Epithelial cell of esophagus (primary cell): ENCODE measurements around the gene BABAM2.
"Not testable (repeated sequence)": the region's sequence is repeated elsewhere in the genome, so short reads cannot be mapped to it uniquely, and the experiment has no call there.

Experiments used
- DNase-seq: peaks from one replicate; pipeline ENCODE4 v3.0.0; 2010; ENCODE audit warnings: low read depth
- H3K4me3 ChIP-seq: 2 replicates; pipeline ENCODE4 v1.5.1; 2011; ENCODE audit warnings: mild to moderate bottlenecking, low read length, control low read depth
- TF ChIP-seq, protein P1 (sequence below): IDR thresholded peaks from 2 replicates; pipeline ENCODE4 v1.5.1; 2011; ENCODE audit warnings: low read depth, mild to moderate bottlenecking, low read length, control low read depth, inconsistent platforms; ENCODE audit not compliant: insufficient read depth; ENCODE audit errors: missing control alignments

Gene BABAM2

GRCh38 chr2:27996156-27996922, 105.8 kb downstream of the BABAM2 start:
- H3K4me3 ChIP-seq, result no peak overlapping the region
- no peak for DNase-seq
- TF ChIP-seq, protein P1, sequence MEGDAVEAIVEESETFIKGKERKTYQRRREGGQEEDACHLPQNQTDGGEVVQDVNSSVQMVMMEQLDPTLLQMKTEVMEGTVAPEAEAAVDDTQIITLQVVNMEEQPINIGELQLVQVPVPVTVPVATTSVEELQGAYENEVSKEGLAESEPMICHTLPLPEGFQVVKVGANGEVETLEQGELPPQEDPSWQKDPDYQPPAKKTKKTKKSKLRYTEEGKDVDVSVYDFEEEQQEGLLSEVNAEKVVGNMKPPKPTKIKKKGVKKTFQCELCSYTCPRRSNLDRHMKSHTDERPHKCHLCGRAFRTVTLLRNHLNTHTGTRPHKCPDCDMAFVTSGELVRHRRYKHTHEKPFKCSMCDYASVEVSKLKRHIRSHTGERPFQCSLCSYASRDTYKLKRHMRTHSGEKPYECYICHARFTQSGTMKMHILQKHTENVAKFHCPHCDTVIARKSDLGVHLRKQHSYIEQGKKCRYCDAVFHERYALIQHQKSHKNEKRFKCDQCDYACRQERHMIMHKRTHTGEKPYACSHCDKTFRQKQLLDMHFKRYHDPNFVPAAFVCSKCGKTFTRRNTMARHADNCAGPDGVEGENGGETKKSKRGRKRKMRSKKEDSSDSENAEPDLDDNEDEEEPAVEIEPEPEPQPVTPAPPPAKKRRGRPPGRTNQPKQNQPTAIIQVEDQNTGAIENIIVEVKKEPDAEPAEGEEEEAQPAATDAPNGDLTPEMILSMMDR, result no peak

DNA sequence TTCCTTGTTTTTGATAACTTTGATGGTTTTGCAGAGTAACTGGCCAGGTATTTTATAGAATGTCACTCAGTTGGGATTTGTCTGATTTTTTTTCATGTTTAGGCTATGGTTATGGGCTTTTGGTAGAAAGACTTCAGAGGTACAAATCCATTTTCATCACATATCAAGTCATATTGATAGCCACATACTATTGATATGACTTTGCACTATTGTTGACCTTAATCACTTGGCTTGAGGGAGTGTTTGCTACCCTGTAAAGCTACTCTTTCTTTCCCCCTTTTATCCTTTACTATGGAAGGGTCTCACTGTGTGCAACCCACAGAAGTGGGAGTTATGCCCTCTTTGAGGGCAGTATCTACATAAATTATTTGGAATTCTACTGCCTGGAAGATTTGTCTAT, 109.8 kb downstream of the BABAM2 start:
- no peak overlapping the region for H3K4me3 ChIP-seq
- TF ChIP-seq, protein P1, result no peak
- no peak for DNase-seq

DNA sequence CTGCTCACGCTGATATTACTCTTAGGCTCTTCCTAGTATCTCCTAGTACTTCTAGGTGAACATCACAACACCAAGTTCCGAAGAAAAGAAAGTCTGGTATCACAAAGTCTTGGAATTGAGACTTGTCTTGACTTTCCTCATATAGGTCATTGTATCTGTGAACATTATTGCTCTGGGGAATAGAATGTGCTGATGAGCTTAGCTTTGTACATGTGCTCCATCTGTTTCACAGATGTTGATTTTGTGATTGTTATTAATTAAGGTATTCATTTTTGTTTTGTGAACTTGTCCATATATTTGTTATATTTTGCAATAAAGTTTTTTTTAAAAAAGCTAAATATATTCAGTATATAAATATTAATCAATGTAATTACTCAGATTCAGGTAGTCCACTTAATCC, 111.7 kb downstream of the BABAM2 start:
- no peak overlapping the region for H3K4me3 ChIP-seq
- DNase-seq, result no peak
- TF ChIP-seq, protein P1, result no peak

- peak; percentile 76 for DNase-seq
- H3K4me3 ChIP-seq, result no peak overlapping the region
- TF ChIP-seq, protein P1, result no peak
Measured at GRCh38 chr2:28004086-28004485, 113.6 kb downstream of the BABAM2 start.

- no peak overlapping the region for H3K4me3 ChIP-seq
- no peak for DNase-seq
- TF ChIP-seq, protein P1, result no peak
Measured at GRCh38 chr2:28009732-28010131, 119.2 kb downstream of the BABAM2 start.

- no peak for DNase-seq
- TF ChIP-seq, protein P1, result no peak
- H3K4me3 ChIP-seq, result no peak overlapping the region
Measured at GRCh38 chr2:28011322-28011737, 120.8 kb downstream of the BABAM2 start.

DNA sequence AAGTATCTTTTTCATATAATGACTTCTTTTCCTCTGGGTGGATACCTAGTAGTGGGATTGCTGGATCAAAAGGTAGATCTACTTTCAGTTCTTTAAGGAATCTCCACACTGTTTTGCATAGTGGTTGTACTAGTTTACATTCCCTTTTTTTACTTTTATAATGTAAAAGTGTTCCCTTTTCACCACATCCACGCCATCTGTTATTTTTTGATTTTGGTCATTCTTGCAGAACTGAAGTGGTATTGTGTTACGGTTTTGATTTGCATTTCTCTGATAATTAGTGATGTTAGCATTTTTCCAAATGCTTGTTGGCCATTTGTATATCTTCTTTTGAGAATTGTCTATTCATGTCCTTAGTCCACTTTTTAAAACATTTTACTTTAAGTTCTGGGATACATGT, 127.9 kb downstream of the BABAM2 start:
- H3K4me3 ChIP-seq, DNase-seq: not testable (repeated sequence)

DNA sequence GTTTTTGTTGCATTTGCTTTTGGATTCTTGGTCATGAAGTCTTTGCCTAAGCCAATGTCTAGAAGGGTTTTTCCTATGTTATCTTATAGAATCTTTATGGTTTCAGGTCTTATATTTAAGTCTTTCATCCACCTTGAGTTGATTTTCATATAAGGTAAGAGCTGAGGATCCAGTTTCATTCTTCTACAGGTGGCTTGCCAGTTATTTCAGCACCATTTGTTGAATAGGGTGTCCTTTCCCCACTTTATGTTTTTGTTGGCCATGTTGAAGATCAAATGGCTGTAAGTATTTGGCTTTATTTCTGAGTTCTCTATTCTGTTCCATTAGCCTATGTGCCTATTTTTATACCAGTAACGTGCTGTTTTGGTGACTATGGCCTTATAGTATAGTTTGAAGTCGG, 129.0 kb downstream of the BABAM2 start:
- not testable (repeated sequence) for DNase-seq

More for the DNA sequence above, 129.0 kb downstream of the BABAM2 start:
- not testable (repeated sequence) for H3K4me3 ChIP-seq
